Coronary artery (tissue), 2 donors: ENCODE measurements around the gene LAMA5.

ENCODE experiments used
- DNase-seq: peaks from one replicate; pipeline ENCODE4 v3.0.0-alpha.2; 2017; ENCODE audit warnings: low spot score
- H3K27ac ChIP-seq, 2 donors: fragments of 200-600 bp; sonication (generic); one replicate each; pipeline ENCODE4 v1.5.1; 2016 to 2019
- H3K4me3 ChIP-seq: fragments of 200-600 bp; sonication (generic); 2 replicates; pipeline ENCODE4 v1.5.1; 2016; ENCODE audit warnings: mild to moderate bottlenecking, moderate library complexity
- TF ChIP-seq, protein P1 (sequence below): fragments of 200-600 bp; sonication (generic); IDR thresholded peaks from one replicate; pipeline ENCODE4 v1.5.1; 2019; ENCODE audit warnings: antibody characterized with exemption

The LAMA5 gene

DNA sequence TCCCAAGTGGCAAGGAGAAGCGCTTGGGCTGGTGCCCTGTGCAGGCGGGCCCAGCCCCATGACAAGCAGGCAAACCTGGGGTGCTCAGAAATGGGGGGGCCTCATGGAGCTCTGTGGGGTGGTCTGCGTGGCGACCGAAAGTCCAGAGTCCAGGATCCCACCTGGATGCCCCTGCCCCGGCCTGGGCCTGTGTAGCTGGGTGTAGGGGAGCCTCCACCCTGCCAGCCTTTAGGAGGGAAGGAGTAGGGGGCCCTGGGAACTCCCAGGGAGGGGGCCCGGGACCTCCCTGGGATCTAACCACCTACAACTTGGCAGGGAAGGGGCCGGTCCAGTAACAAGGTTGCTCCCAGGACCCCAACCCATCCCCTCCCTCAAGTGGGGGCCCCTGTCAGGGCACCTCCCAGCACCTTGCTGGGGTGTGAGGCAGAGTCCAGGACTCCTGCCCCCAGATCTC, 4.5 kb upstream of the LAMA5 start:
- Histone ChIP-seq H3K4me3 (no peak overlapping the region), H3K27ac (peak overlapping the region; percentile 94 to 95)
- TF ChIP-seq, protein P1, sequence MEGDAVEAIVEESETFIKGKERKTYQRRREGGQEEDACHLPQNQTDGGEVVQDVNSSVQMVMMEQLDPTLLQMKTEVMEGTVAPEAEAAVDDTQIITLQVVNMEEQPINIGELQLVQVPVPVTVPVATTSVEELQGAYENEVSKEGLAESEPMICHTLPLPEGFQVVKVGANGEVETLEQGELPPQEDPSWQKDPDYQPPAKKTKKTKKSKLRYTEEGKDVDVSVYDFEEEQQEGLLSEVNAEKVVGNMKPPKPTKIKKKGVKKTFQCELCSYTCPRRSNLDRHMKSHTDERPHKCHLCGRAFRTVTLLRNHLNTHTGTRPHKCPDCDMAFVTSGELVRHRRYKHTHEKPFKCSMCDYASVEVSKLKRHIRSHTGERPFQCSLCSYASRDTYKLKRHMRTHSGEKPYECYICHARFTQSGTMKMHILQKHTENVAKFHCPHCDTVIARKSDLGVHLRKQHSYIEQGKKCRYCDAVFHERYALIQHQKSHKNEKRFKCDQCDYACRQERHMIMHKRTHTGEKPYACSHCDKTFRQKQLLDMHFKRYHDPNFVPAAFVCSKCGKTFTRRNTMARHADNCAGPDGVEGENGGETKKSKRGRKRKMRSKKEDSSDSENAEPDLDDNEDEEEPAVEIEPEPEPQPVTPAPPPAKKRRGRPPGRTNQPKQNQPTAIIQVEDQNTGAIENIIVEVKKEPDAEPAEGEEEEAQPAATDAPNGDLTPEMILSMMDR, result no peak
- no peak for DNase-seq

DNA sequence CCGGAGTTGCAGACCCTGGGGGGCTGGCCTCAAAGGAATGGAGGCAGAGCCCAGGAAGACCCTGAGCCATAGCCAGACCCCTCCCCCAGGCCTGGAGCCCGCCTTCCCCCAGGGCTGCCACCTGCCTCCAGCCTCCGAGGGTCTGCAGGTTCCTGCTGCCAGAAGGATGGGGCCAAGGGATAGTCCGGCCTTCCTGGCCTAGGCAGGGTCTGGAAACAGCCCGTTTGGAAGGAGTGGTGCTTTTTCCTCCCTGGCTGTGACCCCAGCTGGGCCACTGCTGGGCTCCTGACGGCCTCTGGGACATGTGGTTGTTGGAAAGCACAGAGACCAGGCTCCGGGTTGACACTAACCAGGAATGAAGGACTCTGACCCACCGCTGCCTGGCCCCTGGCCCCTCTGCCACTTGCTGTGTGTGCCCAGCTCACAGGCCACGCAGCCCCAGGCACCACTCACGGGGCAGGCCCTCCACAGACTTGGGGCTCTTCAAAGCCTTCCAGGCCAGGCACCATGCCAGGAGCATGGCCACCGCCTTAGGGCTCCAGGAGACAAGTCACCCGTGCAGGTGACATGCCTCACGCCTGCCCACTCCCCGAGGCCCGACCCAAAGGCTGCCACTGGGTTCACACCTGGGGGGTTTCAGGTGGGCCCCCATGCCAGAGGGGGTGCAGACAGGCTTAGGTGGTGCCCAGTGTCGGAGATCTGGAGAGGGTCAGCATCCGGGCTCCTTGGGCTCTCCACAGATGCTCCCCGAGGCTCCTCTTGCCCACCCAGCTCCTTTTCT, 3.9 kb upstream of the LAMA5 start:
- no peak for DNase-seq
- peak overlapping the region; percentile 94 to 95 for H3K27ac ChIP-seq

DNA sequence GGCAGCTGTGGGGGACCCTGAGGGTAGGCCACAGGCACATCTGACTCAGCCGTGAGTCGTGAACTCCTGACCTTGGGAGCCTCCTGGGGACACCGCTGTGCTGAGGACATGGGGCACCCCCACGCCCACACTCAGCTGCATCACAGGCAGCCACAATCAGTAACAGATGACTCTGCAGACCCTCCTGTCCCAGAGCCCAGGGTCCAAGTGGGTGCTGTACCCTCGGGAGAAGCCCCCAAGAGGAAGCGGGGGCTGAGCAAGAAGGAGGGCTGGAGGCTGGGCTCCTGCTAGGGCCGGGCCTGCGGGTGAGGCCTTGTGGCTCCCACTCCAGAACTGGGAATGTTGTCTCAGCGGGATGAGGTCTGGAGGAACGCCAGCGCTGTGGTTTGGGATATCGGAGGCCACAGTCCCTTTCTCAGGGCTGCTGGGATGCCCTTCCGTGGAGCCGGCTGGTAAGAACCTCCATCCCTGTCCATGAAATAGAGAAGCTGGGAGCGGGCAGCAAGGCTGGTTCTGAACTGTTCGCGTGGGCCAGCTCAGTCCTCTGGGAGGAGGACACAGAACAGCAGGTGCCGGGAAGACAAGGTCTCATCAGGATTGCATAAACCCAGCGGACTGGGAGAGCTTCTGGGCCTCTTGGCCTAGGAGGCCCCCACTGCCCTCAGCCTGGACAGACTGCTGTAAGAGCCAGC, 3.1 kb upstream of the LAMA5 start:
- peak overlapping the region; percentile 94 to 95 for H3K27ac ChIP-seq
- no peak overlapping the region for H3K4me3 ChIP-seq
- TF ChIP-seq, protein P1, result no peak
- DNase-seq, result no peak

More for the DNA sequence above, 3.9 kb upstream of the LAMA5 start:
- H3K4me3 ChIP-seq, result no peak overlapping the region
- TF ChIP-seq, protein P1, result no peak

DNA sequence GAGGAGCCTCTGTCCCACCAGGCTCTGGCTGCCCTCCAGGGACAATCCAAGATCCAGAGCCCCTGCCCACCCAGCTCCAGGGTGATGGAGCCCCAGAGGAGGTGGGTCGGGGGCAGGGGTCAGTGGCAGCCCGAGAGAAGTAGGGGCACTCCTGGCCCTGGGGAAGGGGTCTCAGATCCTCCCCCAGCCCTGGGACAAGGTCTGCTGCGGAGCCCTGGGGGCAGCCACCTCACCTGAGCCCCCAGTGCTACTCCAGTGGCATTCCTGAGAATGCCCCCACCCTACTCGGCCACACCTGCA, 2.7 kb upstream of the LAMA5 start:
- H3K4me3 ChIP-seq, result no peak overlapping the region
- H3K27ac ChIP-seq, result peak overlapping the region; percentile 94 to 95
- DNase-seq, result no peak
- TF ChIP-seq, protein P1, result no peak

DNA sequence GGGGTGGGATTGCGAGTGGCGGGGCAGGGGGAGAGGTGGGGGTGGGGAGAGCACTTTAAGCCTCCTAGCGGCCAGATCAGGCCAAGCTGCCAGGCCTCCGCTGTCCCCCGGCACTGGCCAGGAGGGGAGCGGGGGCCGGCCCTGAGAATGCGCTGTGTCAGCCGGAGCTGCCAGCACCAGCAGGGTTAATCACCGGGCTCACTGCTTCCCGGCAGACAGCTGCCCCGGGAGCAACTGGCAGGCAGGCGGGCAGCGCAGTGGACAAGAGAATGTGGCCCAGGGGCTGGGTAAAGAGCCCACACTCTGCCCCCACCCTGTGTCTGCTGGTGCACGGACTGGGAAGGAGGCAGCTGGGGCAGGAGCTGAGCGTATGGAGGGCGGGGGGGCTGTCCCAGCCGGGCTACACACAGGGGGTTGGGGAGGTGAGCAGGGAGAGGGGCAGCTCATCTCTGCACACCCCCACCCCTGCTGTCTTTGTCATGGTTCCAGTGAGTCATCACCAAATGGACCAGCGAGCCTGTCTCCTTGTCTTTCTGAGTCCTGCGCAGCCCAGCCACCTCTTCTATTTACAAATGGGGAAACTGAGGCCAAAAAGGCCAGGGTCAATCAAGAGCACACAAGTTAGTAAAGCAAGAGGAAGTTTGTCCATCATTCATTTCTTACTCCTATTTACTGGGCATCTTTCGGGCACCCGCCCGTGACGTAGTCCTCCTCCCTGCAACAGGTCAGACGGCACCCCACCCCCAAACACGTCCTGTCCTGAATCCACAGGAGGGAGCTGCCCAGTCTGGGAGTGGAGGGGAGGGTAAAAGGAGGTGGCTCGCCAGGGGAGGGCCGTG, 2.1 kb upstream of the LAMA5 start:
- DNase-seq, result no peak
- TF ChIP-seq, protein P1, result no peak
- Histone ChIP-seq H3K27ac (peak overlapping the region; percentile 94 to 95), H3K4me3 (peak overlapping the region; percentile 85)

DNA sequence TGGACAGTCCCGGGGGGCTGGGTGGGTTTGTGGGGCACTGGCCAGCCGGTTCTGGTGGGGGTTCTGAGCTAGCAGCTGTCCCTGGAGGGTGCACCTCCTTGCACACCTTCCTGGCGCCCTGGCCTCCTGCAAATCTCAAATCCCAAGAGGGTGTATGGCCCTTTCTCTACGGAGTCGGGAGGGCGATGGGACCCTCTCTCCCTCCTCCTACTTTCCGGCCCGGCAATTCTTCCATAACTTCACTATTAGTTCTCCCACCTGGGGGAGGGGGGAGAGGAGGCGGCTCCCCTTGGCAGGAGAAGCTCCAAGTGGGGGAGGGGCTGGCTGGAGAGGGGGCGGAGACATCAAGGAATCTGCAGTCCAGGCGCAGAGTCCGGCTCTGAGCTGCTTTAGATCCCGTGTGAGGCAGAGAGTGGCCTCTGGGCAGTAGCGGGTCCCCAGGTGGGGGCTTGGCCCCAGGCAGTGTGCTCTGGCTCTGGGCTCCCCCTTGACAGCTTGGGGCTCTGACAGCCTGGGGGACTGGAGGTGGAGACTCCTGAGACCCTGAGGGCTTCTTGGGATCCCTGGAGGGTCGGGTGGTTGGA, 1.4 kb upstream of the LAMA5 start:
- TF ChIP-seq, protein P1, result no peak
- H3K4me3 ChIP-seq, result peak overlapping the region; percentile 85
- peak overlapping the region; percentile 94 to 95 for H3K27ac ChIP-seq
- DNase-seq, result no peak
